HG03196 (cell line): ENCODE data around the gene ZNF783.
"Not testable (repeated sequence)": the region's sequence is repeated elsewhere in the genome, so short reads cannot be mapped to it uniquely, and the experiment has no call there.

Experiments
- ATAC-seq: cut with Tn5 transposase; IDR thresholded peaks from one replicate; pipeline ENCODE4 v1.9.1; 2021; ENCODE audit not compliant: unreplicated experiment

ZNF783 gene

DNA sequence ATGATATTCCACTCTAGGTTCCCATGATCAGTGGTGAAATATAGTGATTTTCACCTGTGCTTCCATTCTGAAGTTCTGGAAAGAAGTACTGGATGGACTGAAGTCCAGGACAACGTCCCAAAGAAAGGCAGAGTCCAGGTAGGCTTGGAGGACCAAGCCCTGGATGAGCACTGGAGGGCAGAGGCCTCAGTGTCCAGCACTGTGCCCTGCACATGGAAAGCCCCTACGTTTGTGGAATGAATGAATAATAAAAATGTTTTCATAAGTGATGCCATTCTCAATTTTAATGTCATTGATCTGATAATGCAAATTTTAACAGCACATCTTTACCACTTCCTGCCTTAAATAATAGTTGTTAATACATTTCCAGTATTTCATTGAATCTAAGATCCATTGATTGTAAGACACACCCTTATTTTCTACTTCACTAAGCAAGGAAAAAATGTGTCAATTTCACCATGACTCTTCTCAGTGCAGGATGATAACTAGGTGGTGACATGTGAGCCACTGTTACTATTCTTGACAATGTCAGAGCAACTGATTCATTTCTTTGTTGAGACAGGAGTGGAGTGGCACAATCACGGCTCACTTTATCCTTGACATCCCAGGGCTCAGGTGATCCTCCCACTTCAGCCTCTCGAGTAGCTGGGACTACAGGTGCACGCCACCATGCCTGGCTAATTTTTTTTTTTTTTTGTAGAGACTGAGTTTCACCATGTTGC is 35.2 kb downstream of the ZNF783 start:
- no peak for ATAC-seq

DNA sequence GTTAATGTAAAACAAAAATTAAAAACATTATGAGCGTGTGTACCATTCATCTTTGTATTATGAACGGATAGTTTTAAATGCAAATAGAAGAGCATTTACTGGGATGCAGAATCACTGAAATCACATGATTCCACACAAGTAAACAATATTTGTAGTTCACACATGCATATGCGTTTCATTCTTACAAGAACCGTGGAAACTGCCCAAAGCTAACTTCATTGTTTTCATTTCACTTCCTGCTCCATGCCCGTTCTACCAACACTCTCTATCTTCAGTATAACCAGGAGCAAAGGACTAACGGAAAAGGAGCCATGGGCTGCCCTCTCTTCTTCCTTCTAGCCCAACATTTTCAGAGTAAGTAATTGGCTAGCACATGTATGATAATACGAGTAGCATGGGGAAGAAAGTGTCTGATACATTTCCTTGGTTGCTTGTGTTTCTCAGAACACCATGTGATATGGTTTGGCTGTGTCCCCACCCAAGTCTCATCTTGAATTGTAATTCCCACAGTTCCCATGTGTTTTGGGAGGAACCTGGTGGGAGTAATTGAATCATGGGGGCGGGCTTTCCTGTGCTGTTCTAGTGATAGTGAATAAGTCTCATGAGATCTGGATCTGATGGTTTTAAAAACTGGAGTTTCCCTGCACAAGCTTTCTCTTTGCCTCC is 38.8 kb downstream of the ZNF783 start:
- ATAC-seq = no peak

DNA sequence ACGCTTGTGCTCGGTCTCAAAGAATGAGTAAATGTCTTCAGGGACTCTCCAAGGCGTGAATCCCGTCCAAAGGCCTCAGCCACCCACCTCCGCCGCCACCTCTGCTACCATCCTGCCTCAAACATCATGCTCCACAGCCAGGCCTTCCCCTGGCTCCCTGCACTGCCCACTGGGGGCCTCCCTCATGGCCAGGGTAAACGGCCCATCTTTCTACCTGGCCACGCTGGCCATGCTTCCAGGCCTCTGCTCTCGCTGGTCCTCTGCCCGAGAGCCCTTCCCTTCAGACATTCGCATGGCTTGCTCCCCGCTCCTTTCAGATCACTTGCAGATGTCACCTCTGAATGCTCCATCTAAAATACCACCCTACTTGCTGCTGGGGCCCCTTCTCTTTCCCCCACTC is 40.2 kb downstream of the ZNF783 start:
- no peak for ATAC-seq

DNA sequence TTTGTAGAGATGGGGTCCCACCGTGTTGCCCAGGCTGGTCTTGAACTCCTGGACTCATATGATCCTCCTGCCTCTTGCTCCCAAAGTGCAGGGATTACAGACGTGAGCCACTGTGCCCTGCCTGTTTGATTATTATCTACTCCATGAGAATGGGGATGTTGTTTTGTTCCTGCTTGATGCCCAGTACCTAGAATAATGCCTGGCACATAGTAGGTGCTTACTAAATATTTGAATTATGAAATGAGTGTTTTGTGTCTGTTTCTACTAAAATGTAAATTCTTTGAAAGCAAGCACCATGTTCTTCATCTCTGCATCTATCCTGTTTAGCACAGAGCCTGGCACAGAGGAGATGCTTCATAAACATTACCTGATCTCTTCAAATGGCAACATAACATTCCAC is 40.9 kb downstream of the ZNF783 start:
- ATAC-seq = no peak

DNA sequence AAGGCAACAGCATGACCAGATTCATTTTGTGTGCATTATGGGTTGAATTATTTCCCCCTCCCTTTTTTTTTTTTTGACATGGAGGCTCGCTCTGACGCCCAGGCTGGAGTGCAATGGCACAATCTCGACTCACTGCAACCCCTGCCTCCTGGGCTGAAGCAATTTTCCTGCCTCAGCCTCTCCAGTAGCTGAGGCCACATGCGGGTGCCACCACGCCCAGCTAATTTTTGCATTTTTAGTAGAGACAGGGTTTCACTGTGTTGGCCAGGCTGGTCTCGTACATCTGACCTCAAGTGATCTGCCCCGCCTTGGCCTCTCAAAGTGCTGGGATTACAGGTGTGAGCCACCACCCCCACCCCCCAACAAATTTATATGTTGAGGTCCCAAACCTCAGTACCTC is 42.0 kb downstream of the ZNF783 start:
- no peak for ATAC-seq

DNA sequence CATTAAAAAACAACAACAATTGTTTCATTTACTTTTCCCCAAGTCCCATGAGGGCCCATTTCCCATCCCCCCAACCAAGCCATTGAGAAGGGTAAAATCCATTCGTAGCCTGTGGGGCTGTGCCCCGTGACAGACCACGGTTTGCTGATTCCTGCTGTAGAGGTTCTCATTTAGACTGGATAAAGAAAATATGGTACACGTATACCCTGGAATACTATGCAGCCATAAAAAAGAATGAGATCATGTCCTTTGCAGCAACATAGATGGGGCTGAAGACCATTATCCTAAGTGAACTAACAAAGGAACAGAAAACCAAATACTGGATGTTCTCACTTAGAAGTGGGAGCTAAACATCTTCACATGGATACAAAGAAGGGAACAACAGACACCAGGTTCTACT is 44.9 kb downstream of the ZNF783 start:
- no peak for ATAC-seq

DNA sequence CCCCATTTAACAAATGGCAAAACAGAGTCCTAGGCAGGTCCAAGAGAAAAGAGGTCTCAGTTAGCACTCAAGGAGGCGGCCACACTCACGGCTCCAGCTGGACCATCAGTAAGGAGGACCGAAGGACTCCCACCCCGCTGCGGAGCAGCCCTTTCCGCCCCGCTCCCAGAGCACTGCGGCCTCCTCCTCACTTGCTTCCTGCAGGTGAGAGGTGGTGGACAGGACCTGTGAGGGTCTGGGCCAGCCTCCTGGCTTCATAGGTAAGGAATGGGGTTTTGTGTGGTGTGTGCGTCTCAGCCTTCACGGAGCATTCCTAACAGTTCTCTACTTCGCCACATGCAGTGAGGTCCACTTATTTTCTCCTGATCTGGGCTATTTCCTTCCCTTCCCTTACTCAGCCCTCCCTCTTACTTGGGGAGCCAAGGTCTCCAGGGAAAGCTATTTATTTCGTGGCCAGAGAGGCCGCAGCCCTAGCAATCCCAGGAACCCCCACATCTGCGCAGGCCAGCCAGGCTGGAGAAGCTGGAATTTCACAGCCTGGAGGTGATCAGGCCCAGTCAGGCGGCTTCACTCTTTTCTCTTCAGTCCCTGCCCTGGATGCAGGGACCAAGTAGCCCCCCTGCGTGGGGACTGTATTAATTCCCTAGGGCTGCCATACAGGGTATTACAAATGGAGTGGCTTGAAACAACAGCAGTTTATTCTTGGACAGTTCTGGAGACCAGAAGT is 45.9 kb downstream of the ZNF783 start:
- no peak for ATAC-seq

DNA sequence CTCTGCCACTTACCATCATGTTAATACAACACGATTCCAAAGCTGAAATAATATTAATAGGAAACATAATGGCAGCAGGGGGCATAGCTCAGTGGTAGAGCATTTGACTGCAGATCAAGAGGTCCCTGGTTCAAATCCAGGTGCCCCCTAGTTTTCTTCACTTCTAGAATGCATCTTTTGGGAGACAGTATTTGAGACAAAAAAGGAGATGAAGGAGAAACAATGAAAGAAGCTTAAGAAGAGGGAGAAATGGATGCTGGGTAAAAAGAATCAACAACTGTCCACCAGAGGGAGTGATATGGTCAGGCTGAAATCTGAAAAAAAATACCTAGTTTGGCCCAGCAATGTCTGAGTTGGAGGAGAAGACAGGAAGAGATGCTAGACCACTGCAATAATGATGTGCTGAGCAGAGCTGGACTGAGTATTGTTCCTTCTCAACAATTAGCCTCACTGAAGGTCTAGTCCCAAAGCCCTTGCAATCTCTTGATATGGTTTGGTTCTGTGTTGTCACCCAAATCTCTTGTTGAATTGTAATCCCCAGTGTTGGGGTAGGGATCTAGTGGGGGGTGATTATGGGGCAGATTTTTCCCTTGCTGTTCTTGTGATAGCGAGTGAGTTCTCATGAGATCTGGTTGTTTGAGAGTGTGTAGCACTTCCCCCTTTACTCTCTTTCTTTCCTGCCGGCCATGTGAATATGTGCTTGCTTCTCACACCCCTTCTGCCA is 48.3 kb downstream of the ZNF783 start:
- no peak for ATAC-seq

DNA sequence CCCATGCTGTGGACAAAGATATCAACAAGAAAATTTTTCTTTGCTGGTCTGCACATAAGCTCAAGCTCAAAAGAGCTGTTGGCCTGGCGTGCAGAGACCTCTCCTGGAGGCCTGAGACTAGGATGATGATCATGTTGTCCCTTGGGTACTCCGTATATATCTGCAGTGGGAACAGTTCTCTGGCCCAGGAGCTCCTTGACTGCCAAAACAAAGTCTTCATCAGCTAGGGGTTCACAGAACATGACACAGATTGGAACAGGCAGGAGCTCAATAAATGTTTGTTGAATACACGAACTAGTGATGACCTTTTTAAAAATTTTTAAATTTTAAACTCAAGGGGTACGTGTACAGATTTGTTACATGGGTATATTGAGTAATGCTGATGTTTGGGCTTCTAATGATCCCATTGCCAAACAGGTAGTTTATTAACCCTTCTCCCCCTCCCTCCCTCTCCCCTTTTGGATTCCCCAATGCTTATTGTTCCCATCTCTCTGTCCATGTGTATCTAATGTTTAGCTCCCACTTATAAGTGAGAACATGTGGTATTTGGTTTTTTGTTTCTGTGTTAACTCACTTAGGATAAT is 49.1 kb downstream of the ZNF783 start:
- ATAC-seq = no peak

DNA sequence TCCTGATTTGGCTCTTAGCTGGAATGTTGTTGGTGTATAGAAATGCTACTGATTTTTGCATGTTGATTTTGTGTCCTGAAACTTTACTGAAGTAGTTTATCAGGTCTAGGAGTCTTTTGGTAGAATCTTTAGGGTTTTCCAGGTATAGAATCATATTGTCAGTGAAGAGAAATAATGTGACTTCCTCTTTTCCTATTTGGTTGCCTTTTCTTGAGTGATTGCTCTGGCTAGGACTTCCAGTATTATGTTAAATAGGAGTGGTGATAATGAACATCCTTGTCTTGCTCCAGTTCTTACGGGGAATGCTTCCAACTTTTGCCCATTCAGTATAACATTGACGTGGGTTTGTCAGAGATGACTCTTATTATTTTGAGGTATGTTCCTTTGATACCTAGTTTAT is 52.0 kb downstream of the ZNF783 start:
- no peak for ATAC-seq

DNA sequence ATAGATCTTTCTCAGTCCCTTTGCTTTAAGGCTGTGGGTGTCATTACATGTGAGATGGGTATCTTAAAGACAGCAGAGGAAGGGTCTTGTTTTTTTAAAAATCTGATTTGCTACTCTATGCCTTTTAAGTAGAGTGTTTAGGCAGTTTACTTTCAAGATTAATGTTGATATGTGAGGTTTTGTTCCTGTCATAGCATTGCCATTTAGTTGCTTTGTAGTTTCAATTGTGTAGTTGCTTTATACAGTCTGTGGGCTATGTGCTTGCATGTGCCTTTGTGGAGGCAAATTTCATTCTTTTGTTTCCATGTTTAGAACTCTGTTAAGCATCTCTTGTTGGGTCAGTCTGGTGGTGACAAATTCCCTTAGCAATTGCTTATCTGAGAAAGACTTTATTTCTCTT is 54.6 kb downstream of the ZNF783 start:
- ATAC-seq = no peak

DNA sequence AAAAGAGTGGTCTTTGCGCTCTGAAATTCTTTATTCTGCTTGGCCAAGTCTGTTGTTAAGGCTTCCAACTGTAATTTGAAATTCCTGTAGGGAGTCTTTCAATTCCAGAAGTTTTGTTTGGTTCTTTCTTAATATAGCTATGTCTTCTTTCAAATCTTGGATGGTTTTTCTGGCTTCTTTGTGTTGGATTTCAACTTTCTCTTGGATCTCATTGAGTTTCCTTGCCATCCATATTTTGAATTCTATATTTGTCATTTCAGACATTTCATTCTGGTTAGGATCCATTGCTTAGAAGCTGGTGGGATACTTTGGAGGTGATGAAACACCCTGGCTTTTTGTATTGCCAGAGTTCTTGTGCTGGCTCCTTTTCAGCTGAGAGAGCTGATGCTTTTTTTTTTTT is 55.5 kb downstream of the ZNF783 start:
- ATAC-seq = no peak

DNA sequence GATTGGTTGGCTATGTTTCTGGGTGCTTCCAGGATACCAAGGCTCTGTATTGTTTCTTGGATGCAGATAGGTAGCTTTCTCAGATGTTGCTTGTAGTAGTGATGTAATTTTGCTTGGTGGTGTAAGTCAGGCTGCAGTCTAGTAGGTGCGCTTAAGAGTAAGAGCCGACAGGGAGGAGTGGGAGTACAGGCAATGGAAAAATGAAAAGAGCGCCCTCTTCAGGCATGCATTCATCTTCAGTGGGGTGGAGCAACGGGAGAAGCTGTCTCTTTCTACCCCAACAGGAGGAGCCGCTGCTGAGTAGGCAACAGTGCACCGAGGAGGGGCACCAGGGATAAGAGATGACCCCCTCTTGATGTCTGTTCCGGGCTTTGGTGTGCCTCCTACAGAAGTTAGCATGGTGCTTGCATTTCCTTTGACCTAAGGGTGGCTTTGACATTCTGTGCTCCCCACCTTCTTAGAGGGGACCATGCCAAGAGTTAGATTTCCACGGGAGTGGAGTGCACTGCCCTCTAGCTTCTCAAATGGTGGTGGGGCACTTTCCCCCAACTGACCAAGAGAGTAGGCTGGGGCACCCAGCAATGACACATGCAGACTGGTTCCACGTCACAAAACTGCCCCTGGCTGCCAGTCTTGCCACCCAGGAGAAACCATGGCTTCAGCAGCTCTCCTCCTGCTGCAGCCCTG is 56.1 kb downstream of the ZNF783 start:
- ATAC-seq = no peak

DNA sequence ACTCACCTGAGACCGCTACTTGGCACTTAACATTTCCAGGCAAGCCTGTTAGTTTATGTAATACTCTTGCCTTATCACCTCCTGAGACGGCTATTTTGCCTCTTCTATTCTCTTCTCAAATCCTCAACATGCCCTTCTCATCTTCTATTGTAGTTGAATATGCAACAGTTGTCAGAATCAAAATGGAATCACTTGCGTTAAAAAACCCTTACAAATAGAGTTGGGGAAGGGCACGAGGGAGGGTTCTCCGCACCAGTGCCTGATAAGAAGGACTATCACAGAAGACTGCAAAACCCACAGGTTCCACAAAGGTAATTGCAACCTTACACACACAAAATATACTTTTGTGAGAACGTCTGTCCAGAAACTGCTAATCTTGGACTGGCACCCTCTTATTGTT is 57.4 kb downstream of the ZNF783 start:
- no peak for ATAC-seq

DNA sequence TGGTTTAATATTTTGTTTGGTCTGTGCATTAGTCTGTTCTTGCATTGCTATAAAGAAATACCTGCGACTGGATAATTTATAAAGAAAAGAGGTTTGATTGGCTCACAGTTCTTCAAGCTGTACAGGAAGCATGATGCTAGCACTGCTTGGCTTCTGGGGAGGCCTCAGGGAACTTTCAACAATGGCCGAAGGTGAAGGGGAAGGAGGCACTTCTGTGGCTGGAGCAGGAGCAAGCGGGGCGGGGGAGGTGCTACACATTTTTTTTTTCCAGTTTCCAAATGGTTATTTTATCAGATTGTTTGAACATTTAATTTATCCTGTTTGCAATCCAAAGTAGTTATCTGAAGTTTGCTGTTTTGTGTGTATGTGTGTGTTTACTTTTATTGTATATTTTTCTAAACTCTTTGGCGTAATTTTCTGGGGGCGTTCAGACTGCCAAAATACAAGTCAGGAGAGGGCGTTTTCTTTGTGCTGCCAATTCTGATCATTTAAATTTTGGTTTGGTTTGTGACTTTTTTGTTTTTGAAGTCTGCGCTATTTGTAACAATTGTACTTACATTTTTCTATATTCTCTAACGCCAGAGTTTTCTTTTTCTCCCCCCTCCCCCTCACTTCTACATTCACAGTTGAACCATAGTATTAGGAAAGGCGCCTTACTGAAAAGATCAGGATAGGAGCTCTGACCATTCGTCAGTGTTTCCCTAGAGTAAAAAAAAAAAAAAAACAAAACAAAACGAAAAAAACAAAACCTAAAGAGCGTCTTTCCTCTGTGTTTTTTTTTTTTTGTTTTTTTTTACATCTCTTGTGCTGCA is 58.5 kb downstream of the ZNF783 start:
- no peak for ATAC-seq

DNA sequence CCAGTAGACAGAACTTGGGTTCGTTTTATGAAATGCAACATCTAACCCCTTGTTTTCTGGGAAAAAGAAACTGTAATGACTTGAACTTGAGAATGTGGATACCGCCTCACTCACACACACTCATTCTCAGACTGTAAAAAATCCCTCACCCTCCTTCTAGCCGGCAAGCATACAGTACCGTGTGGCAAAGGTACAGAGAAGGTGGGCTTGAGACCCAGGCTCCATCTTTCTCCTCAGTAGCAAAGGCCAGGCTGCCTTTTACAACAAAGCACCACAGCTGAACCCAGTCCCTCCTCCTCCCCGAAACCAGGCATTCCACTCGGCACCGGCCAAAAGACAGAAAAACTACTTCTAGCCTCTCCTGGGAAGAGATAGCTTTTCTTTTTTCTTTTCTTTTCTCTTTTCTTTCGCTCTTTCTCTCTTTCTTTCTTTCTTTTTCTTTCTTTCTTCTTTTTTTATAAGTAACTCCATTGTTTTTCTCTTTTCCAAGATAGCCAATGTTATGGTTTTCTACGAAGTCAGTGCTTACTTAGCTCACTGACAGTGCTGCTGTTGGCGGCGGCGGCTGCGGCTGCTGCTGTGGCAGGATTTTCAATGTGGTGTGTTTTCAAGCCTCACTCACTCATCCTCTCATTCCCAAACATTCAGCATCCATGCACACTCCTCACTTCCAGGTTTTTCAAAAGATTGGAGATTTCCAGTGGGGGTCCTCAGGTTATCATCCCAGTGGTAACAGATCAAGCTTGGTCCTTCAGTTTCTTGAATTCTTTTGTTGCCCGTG is 59.3 kb downstream of the ZNF783 start:
- not testable (repeated sequence) for ATAC-seq

DNA sequence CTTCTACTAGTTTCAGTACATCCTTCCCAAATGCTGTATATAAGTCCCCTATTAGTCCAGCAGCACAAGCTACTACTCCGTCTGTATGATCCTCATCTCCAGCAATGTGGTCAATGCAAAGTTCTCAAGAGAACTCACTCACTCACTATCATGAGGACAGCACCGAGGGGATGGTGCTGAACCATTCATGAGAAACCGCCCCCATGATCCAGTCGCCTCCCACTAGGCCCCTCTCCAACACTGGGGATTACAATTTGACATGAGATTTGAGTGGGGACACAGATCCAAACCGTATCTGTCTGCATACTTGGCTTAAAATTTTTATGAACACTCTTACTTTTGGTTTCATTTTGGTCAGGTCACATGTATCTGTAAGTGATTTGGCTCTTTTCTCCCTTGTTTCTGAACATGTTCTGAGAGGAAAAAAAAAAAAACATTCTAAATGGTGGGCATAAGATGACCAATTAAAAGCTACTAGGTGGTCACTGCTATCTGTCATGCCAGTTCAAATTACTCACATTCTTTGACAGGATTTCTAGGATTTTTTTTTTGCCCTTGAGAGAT is 60.1 kb downstream of the ZNF783 start:
- no peak for ATAC-seq

DNA sequence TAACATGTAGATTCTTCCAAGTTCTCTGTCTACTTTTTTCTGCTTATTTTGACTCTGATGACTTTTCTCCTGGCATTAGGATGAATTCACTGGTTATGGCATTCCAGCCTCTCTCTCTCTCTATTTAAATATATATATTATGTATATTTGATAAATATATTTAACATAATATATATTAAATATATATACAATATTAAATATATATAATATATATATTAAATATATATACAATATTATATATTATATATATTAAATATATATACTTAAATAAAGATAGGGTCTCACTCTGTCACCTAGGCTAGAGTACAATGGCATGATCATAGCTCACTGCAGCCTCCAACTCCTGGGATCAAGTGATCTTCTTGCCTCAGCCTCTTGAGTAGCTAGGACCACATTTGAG is 60.7 kb downstream of the ZNF783 start:
- ATAC-seq = no peak

DNA sequence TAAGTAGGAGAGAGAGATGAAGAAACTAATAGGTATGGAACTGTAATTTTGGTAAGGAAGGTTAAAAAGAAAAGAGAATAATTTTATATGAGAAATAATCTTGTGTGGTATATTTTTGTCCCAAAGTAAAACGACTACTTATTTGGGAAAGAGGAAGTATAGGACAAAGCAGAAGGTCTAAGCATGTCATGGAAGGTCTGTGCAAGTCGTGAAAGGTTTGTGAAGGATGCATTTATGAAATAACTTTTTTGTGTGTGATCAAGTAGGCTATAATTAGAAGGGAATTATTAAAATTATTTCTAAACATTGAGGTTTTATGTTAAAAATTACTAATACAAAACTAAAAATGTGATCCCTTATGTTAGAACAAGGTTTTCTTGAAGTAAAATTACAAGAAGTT is 63.3 kb downstream of the ZNF783 start:
- ATAC-seq = no peak
